ENCODE results near the gene MTCH1. TPM values are rescaled to one million over a fixed set of nuclear protein-coding genes. Genes with fewer than 3 reads are reported as not detected.
A peak's percentile ranks its signal among the peaks of the same experiment; 100 is the strongest.

MTCH1 gene
- total and polyA plus RNA-seq, 2 experiments from 2014 or later: 108 to 271 TPM

GRCh38 chr6:36927691-36928546 is 58.1 kb downstream of the MTCH1 start:
- no peak for ATAC-seq
- H3K4me2 ChIP-seq: no peak overlapping the region

More at GRCh38 chr6:36927691-36928546, 58.1 kb downstream of the MTCH1 start:
- no peak for DNase-seq (ENCODE audit: low spot score)
- Mint-ChIP-seq H3K9me3 (no peaks in the 10 kb centered on the region), H3K4me3 (no peak overlapping the region), H3K36me3 (ENCODE audit: low read depth) (no peaks in the 10 kb centered on the region), H3K4me1 (peaks cover 7% of the 10 kb centered on the region), H3K27me3 (ENCODE audit: insufficient read depth, low read depth, poor library complexity) (peaks cover 2% of the 10 kb centered on the region), H3K27ac (no peak overlapping the region)
- H3K36me3 ChIP-seq (ENCODE audit: insufficient read depth): no peaks in the 10 kb centered on the region
- H3K4me1 ChIP-seq (ENCODE audit: insufficient read depth): peaks cover 4% of the 10 kb centered on the region; the same call in 1 of the 2 replicates
- H3K27ac ChIP-seq (ENCODE audit: low read depth): peak overlapping the region; percentile 30; the same call in 1 of the 2 replicates
- no peaks in the 10 kb centered on the region for H3F3A ChIP-seq (replicated peaks; ENCODE audit: low read depth)
- TF ChIP-seq NANOG (IDR thresholded peaks at IDR 0.05; ENCODE audit: borderline replicate concordance): no peak
- TF ChIP-seq, protein P1, sequence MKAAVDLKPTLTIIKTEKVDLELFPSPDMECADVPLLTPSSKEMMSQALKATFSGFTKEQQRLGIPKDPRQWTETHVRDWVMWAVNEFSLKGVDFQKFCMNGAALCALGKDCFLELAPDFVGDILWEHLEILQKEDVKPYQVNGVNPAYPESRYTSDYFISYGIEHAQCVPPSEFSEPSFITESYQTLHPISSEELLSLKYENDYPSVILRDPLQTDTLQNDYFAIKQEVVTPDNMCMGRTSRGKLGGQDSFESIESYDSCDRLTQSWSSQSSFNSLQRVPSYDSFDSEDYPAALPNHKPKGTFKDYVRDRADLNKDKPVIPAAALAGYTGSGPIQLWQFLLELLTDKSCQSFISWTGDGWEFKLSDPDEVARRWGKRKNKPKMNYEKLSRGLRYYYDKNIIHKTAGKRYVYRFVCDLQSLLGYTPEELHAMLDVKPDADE (IDR thresholded peaks at IDR 0.05): no peak
- TF ChIP-seq STAT1 (IDR thresholded peaks at IDR 0.05; ENCODE audit: unreplicated experiment): no peak
- no peak for TF ChIP-seq ZNF331 (CRISPR knock-in tag; IDR thresholded peaks at IDR 0.05; ENCODE audit: low read depth)
- TF ChIP-seq, protein P2, sequence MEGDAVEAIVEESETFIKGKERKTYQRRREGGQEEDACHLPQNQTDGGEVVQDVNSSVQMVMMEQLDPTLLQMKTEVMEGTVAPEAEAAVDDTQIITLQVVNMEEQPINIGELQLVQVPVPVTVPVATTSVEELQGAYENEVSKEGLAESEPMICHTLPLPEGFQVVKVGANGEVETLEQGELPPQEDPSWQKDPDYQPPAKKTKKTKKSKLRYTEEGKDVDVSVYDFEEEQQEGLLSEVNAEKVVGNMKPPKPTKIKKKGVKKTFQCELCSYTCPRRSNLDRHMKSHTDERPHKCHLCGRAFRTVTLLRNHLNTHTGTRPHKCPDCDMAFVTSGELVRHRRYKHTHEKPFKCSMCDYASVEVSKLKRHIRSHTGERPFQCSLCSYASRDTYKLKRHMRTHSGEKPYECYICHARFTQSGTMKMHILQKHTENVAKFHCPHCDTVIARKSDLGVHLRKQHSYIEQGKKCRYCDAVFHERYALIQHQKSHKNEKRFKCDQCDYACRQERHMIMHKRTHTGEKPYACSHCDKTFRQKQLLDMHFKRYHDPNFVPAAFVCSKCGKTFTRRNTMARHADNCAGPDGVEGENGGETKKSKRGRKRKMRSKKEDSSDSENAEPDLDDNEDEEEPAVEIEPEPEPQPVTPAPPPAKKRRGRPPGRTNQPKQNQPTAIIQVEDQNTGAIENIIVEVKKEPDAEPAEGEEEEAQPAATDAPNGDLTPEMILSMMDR (conservative IDR thresholded peaks at IDR 0.05; ENCODE audit: low read depth in 2 of 2): no peak
- TF ChIP-seq ZNF462 (CRISPR knock-in tag; IDR thresholded peaks at IDR 0.05): no peak
- TF ChIP-seq, protein P3, sequence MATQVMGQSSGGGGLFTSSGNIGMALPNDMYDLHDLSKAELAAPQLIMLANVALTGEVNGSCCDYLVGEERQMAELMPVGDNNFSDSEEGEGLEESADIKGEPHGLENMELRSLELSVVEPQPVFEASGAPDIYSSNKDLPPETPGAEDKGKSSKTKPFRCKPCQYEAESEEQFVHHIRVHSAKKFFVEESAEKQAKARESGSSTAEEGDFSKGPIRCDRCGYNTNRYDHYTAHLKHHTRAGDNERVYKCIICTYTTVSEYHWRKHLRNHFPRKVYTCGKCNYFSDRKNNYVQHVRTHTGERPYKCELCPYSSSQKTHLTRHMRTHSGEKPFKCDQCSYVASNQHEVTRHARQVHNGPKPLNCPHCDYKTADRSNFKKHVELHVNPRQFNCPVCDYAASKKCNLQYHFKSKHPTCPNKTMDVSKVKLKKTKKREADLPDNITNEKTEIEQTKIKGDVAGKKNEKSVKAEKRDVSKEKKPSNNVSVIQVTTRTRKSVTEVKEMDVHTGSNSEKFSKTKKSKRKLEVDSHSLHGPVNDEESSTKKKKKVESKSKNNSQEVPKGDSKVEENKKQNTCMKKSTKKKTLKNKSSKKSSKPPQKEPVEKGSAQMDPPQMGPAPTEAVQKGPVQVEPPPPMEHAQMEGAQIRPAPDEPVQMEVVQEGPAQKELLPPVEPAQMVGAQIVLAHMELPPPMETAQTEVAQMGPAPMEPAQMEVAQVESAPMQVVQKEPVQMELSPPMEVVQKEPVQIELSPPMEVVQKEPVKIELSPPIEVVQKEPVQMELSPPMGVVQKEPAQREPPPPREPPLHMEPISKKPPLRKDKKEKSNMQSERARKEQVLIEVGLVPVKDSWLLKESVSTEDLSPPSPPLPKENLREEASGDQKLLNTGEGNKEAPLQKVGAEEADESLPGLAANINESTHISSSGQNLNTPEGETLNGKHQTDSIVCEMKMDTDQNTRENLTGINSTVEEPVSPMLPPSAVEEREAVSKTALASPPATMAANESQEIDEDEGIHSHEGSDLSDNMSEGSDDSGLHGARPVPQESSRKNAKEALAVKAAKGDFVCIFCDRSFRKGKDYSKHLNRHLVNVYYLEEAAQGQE (IDR thresholded peaks at IDR 0.05; ENCODE audit: unreplicated experiment): no peak
- TF ChIP-seq CREB1 (CRISPR knock-in tag; IDR thresholded peaks at IDR 0.05; ENCODE audit: low read depth): no peak
- TF ChIP-seq JUNB (IDR thresholded peaks at IDR 0.05; ENCODE audit: unreplicated experiment): no peak
- TF ChIP-seq POLR2AphosphoS5 (IDR thresholded peaks at IDR 0.05; ENCODE audit: low read depth): no peak
- TF ChIP-seq ZNF114 (CRISPR knock-in tag; IDR thresholded peaks at IDR 0.05): no peak
- no peak for TF ChIP-seq EZH2phosphoT487 (IDR thresholded peaks at IDR 0.05; ENCODE audit: unreplicated experiment)
- no peak for TF ChIP-seq EZH2 (IDR thresholded peaks at IDR 0.05; ENCODE audit: low read depth, unreplicated experiment)
- H3K4me3 ChIP-seq: no peak overlapping the region
- H2AFZ ChIP-seq: no peak overlapping the region
- H3K27me3 ChIP-seq (ENCODE audit: insufficient read depth): no peaks in the 10 kb centered on the region
- no peaks in the 10 kb centered on the region for H3K9me2 ChIP-seq (ENCODE audit: insufficient read depth)
- H3K79me2 ChIP-seq (replicated peaks; ENCODE audit: insufficient read depth): no peaks in the 10 kb centered on the region
- H4K20me1 ChIP-seq (replicated peaks; ENCODE audit: insufficient read depth): no peaks in the 10 kb centered on the region
